Activated gamma-delta T cell treated with Interleukin-2 at 50 U/mL for 16 hours (primary cell): ENCODE measurements around the gene PHEX.
A peak's percentile ranks its signal among the peaks of the same experiment; 100 is the strongest.

Source experiments
- DNase-seq: peaks from one replicate; pipeline ENCODE4 v3.0.0-alpha.2; 2020

PHEX gene

GRCh38 chrX:22041907-22042530 is 9.9 kb downstream of the PHEX start:
- no peak for DNase-seq

- DNase-seq: no peak
These were observed 11.7 kb downstream of the PHEX start for GRCh38 chrX:22043872-22044271.

GRCh38 chrX:22047468-22047867 is 15.3 kb downstream of the PHEX start:
- no peak for DNase-seq

- no peak for DNase-seq
These were observed 21.4 kb downstream of the PHEX start for GRCh38 chrX:22053481-22053880.

- no peak for DNase-seq
These were observed 24.1 kb downstream of the PHEX start for GRCh38 chrX:22056235-22056634.

- DNase-seq: no peak
These were observed 25.5 kb downstream of the PHEX start for GRCh38 chrX:22057667-22058066.

- no peak for DNase-seq
These were observed 27.6 kb downstream of the PHEX start for GRCh38 chrX:22059775-22060174.

- DNase-seq: no peak
These were observed 28.5 kb downstream of the PHEX start for GRCh38 chrX:22060415-22061280.

GRCh38 chrX:22063284-22063683 is 31.2 kb downstream of the PHEX start:
- no peak for DNase-seq

GRCh38 chrX:22069586-22069985 is 37.5 kb downstream of the PHEX start:
- DNase-seq: no peak

- DNase-seq: no peak
These were observed 41.8 kb downstream of the PHEX start for GRCh38 chrX:22073928-22074327.

GRCh38 chrX:22078117-22078516 is 46.0 kb downstream of the PHEX start:
- DNase-seq: no peak

GRCh38 chrX:22081475-22082092 is 49.5 kb downstream of the PHEX start:
- DNase-seq: peak; percentile 35

GRCh38 chrX:22086003-22086402 is 53.9 kb downstream of the PHEX start:
- DNase-seq: no peak

- DNase-seq: no peak
These were observed 55.0 kb downstream of the PHEX start for GRCh38 chrX:22087011-22087557.

- no peak for DNase-seq
These were observed 56.2 kb downstream of the PHEX start for GRCh38 chrX:22088326-22088725.

- DNase-seq: no peak
These were observed 58.1 kb downstream of the PHEX start for GRCh38 chrX:22090181-22090580.

- no peak for DNase-seq
These were observed 61.4 kb downstream of the PHEX start for GRCh38 chrX:22093550-22093949.

- DNase-seq: no peak
These were observed 63.2 kb downstream of the PHEX start for GRCh38 chrX:22095286-22095685.

GRCh38 chrX:22095856-22096255 is 63.7 kb downstream of the PHEX start:
- no peak for DNase-seq

- DNase-seq: no peak
These were observed 65.0 kb downstream of the PHEX start for GRCh38 chrX:22097012-22097694.

- no peak for DNase-seq
These were observed 73.1 kb downstream of the PHEX start for GRCh38 chrX:22105231-22105630.

GRCh38 chrX:22105971-22106370 is 73.8 kb downstream of the PHEX start:
- no peak for DNase-seq
